Epithelial cell of esophagus (primary cell): ENCODE results near the gene BRINP1.

Experiments
- DNase-seq: peaks from one replicate; pipeline ENCODE4 v3.0.0; 2010; ENCODE audit warnings: low read depth
- H3K4me3 ChIP-seq: 2 replicates; pipeline ENCODE4 v1.5.1; 2011; ENCODE audit warnings: mild to moderate bottlenecking, low read length, control low read depth
- CTCF ChIP-seq: IDR thresholded peaks from 2 replicates; pipeline ENCODE4 v1.5.1; 2011; ENCODE audit warnings: low read depth, mild to moderate bottlenecking, low read length, control low read depth, inconsistent platforms; ENCODE audit not compliant: insufficient read depth; ENCODE audit errors: missing control alignments

The BRINP1 gene

GRCh38 chr9:119154527-119154926, 214.7 kb downstream of the BRINP1 start:
- no peak for TF ChIP-seq CTCF
- no peak for DNase-seq
- H3K4me3 ChIP-seq = no peak overlapping the region

- no peak for TF ChIP-seq CTCF
- DNase-seq = no peak
- no peak overlapping the region for H3K4me3 ChIP-seq
Measured at GRCh38 chr9:119153402-119153801, 215.8 kb downstream of the BRINP1 start.

- no peak for TF ChIP-seq CTCF
- no peak overlapping the region for H3K4me3 ChIP-seq
- no peak for DNase-seq
Measured at GRCh38 chr9:119148855-119149254, 220.4 kb downstream of the BRINP1 start.

- H3K4me3 ChIP-seq = no peak overlapping the region
- TF ChIP-seq CTCF = no peak
- no peak for DNase-seq
Measured at GRCh38 chr9:119137479-119137878, 231.8 kb downstream of the BRINP1 start.

- H3K4me3 ChIP-seq = no peak overlapping the region
- DNase-seq = no peak
- TF ChIP-seq CTCF = no peak
Measured at GRCh38 chr9:119126040-119126439, 243.2 kb downstream of the BRINP1 start.

- no peak for TF ChIP-seq CTCF
- no peak for DNase-seq
- H3K4me3 ChIP-seq = no peak overlapping the region
Measured at GRCh38 chr9:119121899-119122298, 247.3 kb downstream of the BRINP1 start.

- TF ChIP-seq CTCF = no peak
- H3K4me3 ChIP-seq = no peak overlapping the region
- DNase-seq = no peak
Measured at GRCh38 chr9:119117409-119117808, 251.8 kb downstream of the BRINP1 start.
